ENCODE data around the gene SCAF4.
"Not testable (repeated sequence)": the region's sequence is repeated elsewhere in the genome, so short reads cannot be mapped to it uniquely, and the experiment has no call there.

Gene SCAF4

GRCh38 chr21:31651491-31651890 is 80.4 kb downstream of the SCAF4 start:
- not testable (repeated sequence) for DNase-seq (ENCODE audit: extremely low read depth in 1 of 2, low read depth in 1 of 2)

GRCh38 chr21:31650930-31651329 is 81.0 kb downstream of the SCAF4 start:
- DNase-seq (ENCODE audit: extremely low read depth in 1 of 2, low read depth in 1 of 2) = no peak

- DNase-seq (ENCODE audit: extremely low read depth in 1 of 2, low read depth in 1 of 2) = no peak
Measured at GRCh38 chr21:31647650-31648049, 84.3 kb downstream of the SCAF4 start.

GRCh38 chr21:31644643-31645042 is 87.3 kb downstream of the SCAF4 start:
- no peak for DNase-seq (ENCODE audit: extremely low read depth in 1 of 2, low read depth in 1 of 2)

GRCh38 chr21:31641416-31641922 is 90.4 kb downstream of the SCAF4 start:
- no peak for DNase-seq (ENCODE audit: extremely low read depth in 1 of 2, low read depth in 1 of 2)

GRCh38 chr21:31636874-31637273 is 95.0 kb downstream of the SCAF4 start:
- DNase-seq (ENCODE audit: extremely low read depth in 1 of 2, low read depth in 1 of 2) = no peak

GRCh38 chr21:31634993-31635392 is 96.9 kb downstream of the SCAF4 start:
- no peak for DNase-seq (ENCODE audit: extremely low read depth in 1 of 2, low read depth in 1 of 2)

GRCh38 chr21:31631881-31632280 is 100.0 kb downstream of the SCAF4 start:
- not testable (repeated sequence) for DNase-seq (ENCODE audit: extremely low read depth in 1 of 2, low read depth in 1 of 2)

- DNase-seq (ENCODE audit: extremely low read depth in 1 of 2, low read depth in 1 of 2) = no peak
Measured at GRCh38 chr21:31629972-31630711, 101.8 kb downstream of the SCAF4 start.

- no peak for DNase-seq (ENCODE audit: extremely low read depth in 1 of 2, low read depth in 1 of 2)
Measured at GRCh38 chr21:31624961-31625491, 106.9 kb downstream of the SCAF4 start.

- no peak for DNase-seq (ENCODE audit: extremely low read depth in 1 of 2, low read depth in 1 of 2)
Measured at GRCh38 chr21:31624181-31624580, 107.7 kb downstream of the SCAF4 start.

- DNase-seq (ENCODE audit: extremely low read depth in 1 of 2, low read depth in 1 of 2) = no peak
Measured at GRCh38 chr21:31623664-31624063, 108.3 kb downstream of the SCAF4 start.

GRCh38 chr21:31622397-31622796 is 109.5 kb downstream of the SCAF4 start:
- DNase-seq (ENCODE audit: extremely low read depth in 1 of 2, low read depth in 1 of 2) = no peak

Measured in stimulated activated CD8-positive, alpha-beta memory T cell treated with anti-CD3 and anti-CD28 coated beads, Interleukin-7, amount 100 ng/mL, for 48 hours (primary cell).